Ecto neural progenitor cell (in vitro differentiated cells): ENCODE results near the gene HECTD4.
A peak's percentile ranks its signal among the peaks of the same experiment; 100 is the strongest.
"Not testable (repeated sequence)": the region's sequence is repeated elsewhere in the genome, so short reads cannot be mapped to it uniquely, and the experiment has no call there.

Source experiments
- DNase-seq: peaks from one replicate; pipeline ENCODE4 v3.0.0-alpha.2; 2018; ENCODE audit warnings: low spot score

HECTD4 gene, protein sequence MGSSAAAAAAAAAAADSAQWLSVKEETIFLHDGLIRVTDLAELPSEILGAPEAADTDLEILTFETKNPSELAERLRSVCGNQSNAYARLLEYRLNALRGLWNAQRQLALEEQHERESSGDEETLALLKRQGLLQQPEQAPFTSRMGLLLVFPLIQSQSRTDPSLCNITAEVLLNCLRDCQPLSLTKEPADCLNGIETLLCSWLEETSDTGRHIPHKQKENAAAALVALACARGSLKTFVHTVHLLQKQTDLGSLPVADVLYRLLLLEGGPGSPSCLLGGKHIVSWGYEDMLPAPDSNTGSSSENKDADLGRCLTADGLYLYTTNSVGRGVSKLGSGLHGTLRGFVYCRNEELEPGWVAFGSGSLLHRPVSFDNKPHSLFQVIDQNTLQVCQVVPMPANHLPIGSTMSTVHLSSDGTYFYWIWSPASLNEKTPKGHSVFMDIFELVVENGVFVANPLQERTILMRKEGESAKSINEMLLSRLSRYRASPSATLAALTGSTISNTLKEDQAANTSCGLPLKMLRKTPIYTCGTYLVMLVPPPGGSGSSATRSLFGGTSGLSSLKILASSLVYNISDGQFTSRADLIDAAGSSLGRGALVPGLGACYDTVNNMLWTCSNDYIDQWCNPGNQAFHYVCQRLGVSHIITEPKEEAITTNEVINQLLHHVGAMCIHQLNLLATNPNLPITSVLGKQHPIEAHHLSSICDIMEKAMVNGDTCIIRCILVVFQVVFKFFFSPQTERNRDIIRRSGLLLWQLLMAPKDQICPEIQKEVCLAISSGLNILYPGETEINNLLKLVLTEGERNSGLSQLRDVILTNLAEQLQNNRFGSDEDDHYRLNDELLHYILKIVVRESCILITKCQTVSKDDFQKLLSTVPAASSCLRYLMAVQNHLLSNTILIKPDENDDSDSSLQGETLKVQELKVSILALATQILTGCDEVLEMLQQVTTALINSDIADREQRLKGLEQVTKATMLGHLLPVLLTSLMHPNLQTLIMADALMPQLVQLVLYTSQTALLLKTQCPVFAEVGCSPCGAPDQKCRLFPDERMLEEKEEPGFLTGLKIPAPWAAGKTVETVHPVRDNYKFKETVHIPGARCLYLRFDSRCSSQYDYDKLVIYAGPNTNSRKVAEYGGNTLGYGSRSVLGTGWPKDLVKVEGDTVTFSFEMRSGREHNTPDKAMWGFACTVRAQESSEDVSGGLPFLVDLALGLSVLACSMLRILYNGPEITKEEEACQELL (N-terminal part only)

DNA sequence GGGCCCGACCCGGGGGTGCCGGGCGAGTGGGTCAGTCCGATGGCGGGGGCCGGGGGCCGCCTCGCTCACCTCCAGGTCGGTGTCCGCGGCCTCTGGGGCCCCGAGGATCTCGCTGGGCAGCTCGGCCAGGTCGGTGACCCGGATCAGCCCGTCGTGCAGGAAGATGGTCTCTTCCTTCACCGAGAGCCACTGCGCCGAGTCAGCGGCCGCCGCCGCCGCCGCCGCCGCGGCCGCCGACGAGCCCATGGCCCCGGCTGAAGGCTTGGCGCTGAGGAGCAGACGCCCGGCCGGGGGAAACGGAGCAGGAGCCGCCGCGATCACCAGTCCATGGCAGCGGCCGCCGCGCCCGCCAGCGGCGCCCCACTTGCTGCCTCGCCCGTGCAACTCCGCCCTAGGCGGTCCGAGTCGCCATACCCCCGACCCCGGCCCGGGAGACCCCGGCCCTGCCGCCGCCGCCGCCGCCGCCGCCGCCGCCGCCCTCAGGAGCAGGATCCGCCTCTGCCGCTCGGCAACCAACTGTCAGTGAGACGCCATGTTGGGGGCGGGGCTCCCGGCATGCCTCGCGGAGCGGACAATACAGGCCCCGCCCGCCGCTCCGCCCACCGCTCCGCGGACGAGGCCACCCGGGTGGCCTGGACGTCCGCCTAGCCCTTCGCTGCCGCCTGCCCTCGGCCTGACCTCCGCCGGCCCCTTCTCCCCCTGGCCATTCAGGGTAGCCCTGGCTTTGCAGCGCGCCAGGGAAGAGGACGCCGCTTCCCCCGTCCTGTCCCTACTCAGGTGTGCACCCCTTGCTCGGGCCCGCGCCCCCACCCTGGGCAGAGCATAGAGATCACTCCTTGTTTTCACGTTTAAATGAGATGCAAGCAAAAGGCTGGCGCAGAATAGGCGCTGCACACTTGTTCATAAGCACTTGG is at the start of gene HECTD4:
HECTD4 (minus strand) TSS at position 549 of the 914 bp plus-strand sequence; CDS start at position 246, 303 bp downstream.
- DNase-seq: peak; percentile 99

DNA sequence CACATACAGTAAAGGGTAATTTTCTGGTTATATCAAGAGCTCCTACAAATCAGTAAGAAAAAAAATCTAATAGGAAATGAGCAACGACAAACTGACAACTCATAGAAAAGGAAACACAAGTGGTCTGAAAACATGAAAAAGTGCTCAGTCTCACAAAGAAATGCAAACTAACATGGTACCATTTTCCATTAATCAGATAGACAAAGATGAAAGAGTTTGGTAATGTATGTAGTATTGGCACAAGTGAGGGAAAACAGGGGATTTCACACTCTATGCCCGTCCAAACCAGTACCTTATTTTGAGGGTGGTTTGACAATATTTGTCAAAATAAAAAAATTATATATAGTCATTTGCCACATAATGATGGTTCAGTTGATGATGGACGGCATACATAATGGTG is 49.7 kb upstream of the HECTD4 start:
- DNase-seq: no peak

DNA sequence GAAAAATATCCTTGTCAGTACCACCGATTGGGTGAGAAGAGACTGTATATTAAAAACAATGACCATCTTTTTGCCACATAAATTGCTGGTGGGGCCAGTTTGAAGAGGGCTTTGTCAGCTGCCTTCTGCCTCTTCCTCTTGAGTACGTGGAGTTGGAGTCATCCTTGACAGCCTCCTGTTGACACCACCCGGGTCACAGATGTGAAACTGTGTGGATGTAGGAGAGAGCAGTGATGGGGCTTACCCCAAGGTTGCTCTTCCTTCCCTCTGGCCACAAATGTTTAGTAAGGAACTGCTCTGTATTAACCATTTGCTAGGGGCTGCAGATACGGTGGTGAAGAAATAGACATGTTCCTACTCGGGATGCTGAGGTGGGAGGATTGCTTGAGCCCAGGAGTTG is 48.7 kb upstream of the HECTD4 start:
- no peak for DNase-seq

DNA sequence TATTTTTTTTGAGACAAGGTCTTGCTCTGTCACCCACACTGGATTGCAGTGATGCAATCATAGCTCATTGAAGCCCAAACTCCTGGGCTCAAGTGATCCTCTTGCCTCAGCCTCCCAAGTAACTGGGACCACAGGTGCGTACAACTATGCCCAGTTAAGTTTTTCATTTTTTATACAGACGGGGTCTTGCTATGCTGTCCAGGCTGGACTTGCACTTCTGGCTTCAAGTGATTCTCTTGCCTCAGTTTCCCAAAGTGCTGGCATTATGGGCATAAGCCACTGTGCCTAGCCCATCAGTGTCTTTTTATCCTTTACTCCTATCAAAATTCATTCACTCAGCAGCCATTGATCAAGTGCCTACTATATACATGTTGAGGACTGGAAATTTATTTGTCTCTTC is 45.5 kb upstream of the HECTD4 start:
- DNase-seq: no peak

DNA sequence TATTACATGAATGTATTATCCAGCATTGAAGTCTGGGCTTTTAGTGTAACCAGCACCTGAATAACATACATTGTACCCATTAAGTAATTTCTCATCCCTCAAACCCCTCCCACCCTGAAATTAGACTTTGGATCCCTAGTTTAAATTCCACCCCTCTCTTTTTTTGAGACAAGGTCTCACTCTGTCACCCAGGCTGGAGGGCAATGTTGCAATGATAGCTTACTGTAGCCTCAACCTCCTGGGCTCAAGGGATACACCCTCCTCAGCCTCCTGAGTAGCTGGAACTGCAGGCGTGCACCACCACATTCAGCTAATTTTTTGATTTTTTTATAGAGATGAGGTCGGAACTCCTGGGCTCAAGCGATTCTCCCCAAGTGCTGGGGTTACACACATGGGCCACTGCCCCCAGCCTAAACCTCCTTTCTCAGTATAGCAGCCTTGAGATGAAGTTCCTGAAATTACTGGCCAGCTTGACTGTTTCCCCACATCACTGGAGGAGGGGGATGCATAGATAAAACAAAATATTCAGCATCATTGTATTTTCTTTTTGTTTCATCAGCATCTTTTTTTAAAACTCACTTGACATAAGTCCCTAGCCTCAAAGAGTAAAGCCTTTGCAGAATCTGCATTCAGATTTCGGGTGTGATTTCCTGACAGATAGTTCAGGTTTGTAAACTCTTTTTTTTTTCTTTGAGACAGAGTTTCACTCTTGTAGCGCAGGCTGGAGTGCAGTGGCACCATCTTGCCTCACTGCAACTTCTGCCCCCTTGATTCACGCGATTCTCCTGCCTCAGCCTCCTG is 43.6 kb upstream of the HECTD4 start:
- no peak for DNase-seq

DNA sequence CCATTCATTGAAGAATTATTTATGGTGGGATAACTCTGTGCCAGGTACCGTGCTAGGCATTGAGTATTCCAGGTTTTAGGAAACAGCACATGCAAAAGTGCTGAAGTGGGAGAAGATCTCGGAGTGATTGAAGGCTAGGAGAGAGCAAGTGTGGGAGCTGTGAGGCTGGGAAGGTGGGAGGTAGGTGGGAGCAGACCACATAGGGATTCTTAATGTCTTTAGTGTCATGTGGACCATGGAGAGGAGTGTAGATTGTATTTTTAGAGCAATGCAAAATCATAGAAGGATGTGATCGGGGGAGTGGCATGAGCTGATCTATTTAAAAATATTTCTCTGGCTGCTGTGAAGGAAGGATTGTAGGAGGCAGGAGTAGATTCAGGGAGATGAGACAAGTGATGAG is 41.9 kb upstream of the HECTD4 start:
- DNase-seq: no peak

DNA sequence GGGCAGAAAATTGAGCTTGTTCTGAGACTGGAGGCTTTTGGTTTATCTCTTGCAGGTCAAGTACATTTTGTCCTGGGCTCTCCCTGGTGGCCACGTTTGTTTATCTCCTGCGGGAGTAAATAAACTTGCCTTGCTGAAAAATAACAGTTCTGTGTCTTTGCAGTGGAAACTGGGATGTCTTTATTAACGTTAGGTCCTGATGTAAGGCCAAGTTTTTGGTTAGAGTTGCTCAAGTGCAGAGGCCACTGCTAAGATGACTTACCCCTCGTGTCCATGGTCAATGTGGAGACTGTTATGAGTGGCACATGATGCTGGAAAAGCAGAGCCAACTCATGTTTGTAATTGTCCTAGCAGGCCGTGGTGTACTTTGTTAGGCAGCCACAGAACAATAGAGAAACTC is 40.3 kb upstream of the HECTD4 start:
- DNase-seq: no peak

DNA sequence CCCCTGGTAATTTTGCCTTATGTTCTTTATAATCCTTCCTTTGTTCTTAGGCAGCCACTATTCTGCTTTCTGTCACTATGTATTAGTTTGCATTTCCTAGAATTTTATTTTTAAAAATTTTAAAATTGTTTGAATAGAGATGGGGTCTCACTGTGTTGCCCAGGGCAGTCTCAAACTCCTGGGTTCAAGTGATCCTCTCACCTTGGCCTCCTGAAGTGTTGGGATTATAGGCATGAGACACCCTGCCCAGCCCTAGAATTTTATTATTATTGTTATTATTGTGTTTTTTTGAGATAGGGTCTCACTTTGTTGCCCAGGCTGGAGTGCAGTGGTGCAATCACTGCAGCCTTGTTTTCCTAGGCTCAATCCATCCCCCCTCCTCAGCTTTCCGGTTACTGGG is 39.1 kb upstream of the HECTD4 start:
- no peak for DNase-seq

DNA sequence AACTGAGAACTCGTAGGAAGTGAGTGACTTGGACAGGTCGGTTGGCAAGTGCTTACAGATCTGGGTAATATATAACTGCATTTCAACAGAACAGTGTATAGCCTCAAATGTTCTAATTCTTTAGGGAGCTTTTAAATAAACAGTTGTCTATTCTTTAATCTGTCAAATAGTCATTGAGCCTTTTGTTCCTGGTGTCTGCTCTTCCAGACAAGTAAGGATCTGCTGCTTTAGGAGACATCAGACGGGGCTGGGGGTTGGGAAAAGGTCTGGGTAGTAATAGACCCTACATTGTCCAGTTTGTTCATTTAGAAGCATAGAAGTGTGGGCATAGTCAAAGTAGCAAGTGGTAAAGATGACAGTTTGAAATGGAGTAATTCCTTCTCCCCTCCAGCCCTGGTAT is 38.5 kb upstream of the HECTD4 start:
- DNase-seq: no peak

DNA sequence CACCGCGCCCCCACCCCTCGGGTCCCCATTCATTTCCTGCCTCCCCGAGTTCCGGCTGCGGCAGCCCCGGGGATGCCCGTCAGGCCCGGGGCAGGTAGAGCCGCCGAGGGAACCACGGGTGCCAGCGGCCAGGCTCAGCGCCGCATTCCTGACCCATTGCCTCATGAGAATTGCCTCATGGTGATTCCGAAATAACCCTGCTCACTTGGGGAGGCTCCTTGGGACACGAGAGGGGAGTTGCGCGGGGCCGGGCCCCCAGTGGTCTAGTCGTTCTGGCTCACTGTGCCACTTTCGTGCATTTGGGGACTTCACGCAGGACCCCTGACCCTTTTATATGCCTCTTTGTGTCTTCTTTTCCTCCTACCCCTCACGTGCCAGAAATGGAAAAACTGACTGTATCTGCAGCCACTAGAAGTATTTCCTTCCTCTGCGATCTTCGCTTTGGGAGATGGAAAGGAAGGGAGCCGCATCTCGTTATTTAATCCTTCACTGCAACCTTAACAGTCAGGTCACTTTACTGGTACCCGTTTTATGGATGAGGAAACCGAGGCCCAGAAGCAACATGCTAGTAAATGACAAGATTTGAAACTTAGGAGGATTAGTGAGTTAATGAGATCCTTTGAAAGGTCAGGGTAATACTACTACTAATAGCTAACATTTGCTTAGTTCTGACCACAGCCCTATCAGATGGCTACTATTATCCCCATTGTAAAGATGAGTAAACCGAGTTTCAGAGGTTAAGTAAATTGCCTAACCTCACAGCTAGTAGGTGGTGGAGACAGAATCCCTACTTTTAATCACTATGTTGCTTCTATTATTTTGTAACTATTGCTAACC is 37.3 kb upstream of the HECTD4 start:
- DNase-seq: no peak

DNA sequence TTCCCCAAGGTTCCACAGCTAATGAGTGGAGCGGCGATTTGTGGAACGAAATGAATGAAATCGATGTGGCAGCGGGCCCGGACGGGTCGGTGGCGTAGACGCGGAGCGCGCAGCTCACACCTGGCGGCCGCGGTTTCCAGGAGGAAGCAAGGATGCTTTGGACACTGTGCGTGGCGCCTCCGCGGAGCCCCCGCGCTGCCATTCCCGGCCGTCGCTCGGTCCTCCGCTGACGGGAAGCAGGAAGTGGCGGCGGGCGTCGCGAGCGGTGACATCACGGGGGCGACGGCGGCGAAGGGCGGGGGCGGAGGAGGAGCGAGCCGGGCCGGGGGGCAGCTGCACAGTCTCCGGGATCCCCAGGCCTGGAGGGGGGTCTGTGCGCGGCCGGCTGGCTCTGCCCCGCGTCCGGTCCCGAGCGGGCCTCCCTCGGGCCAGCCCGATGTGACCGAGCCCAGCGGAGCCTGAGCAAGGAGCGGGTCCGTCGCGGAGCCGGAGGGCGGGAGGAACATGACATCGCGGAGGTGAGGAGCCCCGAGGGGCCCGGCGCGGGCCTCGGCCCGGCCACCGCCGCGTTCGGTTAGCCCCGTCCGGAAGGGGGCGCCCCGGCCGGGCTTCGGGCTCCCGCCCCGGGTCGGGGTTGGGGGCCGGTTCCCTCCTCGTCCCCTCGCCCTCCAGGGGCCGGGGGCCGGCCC is 36.5 kb upstream of the HECTD4 start, which contains the start of gene PTPN11:
PTPN11 (plus strand) TSS at position 340 of the 689 bp plus-strand sequence; CDS start at position 505, 165 bp downstream.
- peak; percentile 98 for DNase-seq

DNA sequence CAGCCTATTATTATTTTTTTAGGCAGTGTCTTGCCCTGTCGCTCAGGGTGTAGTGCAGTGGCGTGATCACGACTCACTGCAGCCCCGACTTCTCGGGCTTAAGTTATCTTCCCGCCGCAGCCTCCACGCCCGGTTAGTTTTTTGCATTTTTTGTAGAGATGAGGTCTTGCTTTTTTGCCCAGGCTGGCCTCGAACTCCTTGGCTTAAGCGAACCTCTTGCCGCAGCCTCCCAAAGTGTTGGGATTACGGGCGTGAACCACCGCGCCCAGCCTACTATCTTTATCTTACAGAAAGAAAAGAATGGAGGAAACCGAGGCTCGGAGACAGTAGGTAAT is 36.0 kb upstream of the HECTD4 start:
- no peak for DNase-seq

DNA sequence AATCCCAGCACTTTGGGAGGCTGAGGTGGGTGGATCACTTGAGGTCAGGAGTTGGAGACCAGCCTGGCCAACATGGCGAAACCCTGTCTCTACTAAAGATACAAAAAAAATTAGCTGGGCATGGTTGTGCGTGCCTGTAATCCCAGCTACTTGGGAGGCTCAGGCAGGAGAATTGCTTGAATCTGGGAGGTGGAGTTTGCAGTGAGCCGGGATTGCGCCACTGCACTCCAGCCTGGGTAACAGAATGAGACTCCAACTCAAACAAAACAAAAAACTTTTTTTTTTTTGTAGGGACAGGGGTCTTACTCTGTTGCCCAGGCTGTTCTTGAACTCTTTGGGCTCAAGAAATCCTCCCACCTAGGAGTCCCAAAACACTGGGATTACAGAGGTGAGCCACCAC is 33.2 kb upstream of the HECTD4 start:
- DNase-seq: not testable (repeated sequence)

DNA sequence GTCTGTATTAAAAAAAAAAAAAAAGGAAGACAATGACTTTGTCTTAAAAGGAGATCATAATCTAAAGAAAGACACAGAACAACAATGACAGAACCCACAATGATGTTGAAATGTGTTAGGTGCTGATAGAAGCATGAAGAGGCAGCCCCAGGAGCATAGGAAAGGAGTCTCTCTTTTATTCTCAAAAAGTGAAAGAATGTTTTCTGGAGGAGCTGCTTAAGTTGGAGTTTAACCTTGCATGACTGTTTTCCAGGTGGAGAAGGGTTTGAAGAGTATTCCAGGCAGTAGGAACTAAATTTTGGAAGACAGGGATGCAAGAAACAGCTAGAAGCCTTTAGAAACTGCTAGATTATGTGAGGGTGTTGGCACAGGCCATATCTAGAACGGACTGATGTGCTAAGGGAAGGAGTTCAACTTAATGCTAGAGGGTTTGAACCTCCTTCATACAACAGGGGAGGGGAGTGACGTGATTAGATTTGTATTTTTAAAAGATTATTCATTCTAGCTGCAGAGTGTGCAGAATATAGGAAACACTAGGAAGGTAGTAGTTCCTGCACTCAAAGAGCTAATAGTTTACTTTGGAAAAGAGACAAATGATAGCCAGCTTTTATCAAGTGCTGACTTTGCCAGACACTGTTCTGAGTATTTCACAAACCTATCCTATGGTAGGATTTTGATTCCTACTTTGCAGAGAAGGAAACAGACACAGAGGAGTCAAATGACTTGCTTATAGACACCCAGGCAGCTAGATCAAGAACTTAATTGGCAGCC is 31.8 kb upstream of the HECTD4 start:
- no peak for DNase-seq

DNA sequence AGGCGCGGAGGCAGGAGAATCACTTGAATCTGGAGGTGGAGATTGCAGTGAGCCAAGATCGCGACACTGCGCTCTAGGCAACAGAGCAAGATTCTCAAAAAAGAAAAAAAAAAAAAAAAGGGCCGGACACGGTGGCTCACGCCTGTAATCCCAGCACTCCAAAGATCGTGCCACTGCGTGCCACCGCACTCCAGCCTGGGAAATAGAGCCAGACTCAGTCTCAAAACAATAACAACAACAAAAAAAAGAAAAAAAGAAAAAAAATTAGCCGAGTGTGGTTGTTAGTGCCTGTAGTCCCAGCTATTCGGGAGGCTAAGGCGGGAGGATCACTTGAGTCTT is 27.6 kb upstream of the HECTD4 start:
- DNase-seq: no peak

DNA sequence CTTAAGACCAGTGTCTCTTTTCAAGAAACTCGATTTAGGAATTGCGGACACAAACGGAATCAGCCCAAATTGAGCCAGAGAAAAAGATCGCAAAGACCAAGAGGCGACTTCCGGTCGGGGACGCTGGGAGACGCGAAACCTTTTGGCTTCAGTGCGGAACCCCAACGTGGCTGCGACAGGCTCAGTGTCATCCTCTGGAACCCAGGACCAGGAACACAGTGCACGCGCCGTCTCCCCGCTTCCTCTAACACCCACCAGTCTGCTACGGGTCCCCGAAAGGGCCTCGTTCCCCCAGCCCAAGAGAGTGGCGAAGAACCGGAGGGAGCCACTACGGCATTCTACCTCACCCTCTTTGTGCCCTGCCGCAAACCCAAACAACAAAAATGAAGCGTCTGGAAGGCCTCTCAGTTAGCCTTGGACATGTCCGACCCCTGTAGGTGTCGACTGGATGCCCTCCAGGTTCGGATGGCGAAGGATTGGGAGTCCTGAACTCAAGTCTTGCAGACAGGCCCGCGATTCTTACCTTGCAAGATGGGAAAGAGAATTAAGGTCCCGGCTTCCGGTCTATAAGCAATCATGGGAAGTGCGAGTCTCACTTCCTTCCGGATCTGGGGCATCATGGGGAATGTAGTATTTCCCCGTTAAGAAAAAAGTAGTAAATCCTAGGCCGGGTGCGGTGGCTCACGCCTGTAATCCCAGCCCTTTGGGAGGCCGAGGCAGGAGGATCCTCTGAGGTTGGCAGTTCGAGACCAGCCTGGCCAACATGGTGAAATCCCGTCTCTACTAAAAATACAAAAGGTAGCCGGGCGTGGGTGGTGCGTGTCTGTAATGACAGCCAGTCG is 27.1 kb upstream of the HECTD4 start, which contains the start of gene RPL6:
RPL6 (minus strand) TSS at position 542 of the 842 bp plus-strand sequence. CDS start 949 bp downstream, outside the sequence.
- DNase-seq: peak; percentile 89

DNA sequence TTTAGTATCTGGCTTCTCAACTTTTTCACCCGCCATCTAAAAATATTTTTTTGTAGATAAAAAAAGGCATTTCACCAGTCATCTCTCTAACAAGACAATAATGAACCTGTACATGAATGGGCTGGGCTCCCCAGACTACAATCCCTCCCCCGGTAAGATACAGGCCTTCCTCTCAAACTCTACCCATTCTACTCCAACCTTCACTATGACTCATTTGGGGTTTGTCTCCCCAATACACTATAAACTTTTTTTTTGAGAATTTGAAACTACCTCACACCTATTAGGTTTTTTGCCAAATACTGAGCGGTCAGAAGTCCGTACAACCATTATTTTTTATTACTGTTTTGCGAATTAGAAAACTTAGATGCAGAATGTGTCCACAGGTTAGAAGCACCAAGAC is 26.4 kb upstream of the HECTD4 start:
- no peak for DNase-seq
